Hematopoietic multipotent progenitor cell treated with erythropoietin and hydrocortisone succinate and interleukin-3 and kit ligand, for 4 days (in vitro differentiated cells): ENCODE measurements around the gene HK1.
"Not testable (repeated sequence)": the region's sequence is repeated elsewhere in the genome, so short reads cannot be mapped to it uniquely, and the experiment has no call there.

Experiments used
- DNase-seq: peaks from one replicate; pipeline ENCODE4 v3.0.0-alpha.2; 2015

Gene HK1

GRCh38 chr10:69259547-69260243 is 18.6 kb upstream of the HK1 start:
- no peak for DNase-seq

- DNase-seq = no peak
Observed at GRCh38 chr10:69261184-69261583, 17.1 kb upstream of the HK1 start.

DNA sequence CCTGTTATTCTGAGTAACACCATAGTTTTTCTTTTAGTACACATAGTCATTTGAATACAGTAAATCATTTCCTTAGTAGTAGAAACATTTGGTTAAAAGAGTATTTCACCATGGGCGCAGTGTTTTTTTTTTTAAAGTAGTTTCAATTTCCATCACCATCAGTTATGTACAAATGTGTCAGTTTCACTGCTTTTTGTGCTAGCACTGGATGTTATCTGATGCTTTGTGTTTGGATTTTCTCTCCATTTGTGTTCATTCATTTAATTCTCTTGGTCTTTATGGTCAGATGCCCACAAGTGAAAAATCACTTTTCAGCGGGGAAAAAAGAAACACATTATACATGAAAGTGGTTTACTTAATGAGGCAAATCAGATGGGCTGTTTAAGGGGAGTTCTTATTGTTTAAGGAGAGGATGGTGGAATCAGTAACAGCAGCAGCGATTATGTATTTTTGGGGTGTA is 16.0 kb upstream of the HK1 start:
- no peak for DNase-seq

DNA sequence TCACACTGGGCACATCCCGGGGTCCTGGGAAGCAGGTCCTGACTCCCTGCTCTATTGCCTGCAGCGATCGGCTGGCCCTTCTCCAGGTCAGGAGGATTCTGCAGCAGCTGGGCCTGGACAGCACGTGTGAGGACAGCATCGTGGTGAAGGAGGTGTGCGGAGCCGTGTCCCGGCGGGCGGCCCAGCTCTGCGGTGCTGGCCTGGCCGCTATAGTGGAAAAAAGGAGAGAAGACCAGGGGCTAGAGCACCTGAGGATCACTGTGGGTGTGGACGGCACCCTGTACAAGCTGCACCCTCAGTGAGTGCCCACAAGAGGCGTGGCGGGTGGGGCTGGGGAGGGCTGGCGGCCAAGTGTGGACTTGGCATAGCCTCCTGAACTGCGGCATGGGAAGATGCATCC is 12.8 kb upstream of the HK1 start:
- DNase-seq = no peak

DNA sequence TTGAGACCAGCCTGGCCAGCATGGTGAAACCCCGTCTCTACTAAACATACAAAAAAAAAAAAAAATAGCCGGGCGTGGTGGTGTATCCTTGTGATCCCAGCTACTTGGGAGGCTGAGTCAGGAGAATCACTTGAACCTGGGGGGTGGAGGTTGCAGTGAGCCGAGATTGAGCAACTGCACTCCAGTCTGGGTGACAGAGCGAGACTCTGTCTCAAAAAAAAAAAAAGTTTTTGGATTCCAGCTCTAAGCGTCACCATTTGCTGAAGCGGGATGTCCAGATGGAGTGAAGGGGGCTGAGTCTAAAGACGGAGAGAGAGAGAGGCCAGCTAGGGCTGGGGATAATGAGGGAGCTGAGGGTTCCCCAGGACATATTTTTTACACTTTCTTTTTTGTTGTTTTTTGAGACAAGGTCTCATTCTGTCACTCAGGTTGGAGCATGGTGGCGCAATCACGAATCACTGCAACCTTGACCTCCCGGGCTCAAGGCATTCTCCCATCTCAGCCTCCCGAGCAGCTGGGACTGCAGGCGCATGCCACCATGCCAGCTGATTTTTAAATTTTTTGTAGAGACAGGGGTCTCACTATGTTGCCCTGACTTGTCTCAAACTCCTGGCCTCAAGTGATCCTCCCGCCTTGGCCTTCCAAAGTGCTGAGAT is 9.4 kb upstream of the HK1 start:
- DNase-seq = no peak

DNA sequence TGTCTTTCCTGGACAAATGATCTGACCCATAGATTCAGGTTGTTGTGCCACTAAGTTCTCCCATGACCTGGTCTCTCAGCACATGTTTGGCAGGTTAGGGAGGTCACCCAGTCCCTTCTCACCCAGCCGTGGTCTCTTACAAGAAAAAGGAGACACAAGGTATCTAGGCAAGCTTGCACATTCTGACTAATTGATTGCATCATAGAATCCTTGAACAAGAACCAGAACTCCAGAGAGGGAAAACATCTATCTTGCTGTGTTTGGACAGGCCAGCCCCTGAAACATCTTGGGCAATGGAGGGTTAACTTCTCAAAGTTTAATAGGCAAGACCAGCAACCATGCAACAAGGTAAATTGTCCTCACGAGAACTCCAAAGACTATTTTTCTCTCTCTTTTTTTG is 8.5 kb upstream of the HK1 start:
- no peak for DNase-seq

DNA sequence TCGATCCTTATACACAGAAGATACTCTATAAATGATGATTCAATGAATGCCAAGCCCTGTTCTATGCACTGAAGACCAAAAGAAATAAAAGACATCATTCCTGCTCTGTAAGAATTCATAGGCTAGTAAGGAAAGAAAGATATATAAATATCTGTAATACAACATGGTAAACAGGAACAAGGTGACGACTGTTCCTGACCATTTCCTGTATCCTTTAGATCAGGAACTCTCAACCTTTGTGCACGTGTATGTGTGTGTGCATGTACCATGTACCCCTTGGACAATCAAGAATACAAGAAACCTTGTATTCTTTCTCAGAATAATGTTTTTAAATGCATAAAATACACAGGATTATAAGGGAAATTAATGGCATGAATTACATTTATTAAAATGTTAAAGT is 7.3 kb upstream of the HK1 start:
- no peak for DNase-seq

DNA sequence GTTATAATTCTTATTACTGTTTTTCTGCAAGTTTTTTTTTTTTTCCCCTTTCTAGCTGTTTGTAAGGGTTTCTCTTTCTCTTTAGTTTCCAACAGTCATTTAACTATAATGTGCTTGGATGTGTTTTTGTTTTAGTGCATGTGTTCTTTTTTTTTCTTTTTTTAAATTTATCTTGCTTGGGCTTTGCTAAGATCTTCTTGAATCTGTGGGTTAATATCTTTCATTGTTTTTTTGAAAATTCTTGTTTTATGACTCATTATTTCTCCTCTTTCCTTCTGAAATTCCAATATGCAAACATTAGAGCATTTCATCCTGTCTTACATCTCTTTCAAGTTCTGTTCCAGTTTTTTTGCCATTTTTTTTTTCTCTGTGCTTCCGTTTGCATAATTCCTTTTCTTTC is 5.7 kb upstream of the HK1 start:
- DNase-seq = no peak

DNA sequence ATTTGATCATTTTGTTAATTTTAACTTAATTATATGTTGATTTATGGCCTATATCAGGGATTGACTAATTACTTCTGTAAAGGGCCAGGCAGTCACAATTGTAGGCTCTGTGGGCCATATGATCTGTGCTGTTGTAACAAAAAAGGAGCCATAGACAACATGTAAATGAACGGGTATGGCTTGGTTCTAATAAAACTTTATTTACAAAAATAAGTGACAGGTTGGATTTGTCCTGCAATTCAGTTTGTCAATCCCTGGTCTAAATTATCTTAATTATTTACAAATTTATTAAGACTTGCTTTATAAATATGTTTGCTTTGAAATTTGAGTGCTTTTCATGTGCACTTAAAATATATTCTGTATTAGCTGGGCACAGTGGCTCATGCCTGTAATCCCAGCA is 2.9 kb upstream of the HK1 start:
- DNase-seq = no peak

DNA sequence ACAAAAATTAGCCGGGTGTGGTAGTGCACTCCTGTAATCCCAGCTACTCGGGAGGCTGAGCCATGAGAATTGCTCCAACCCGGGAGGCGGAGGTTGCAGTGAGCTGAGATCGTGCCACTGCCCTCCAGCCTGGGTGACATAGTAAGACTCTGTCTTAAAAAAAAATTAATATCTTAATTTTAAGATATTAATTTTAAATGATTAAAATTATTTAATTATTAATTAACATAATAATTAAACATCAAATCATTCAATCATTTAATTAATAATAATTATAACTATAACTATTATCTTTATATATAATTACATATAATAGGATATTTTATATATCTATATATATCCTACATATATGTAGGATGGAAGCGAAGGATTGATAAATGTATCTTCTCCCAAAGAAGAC is 1.8 kb upstream of the HK1 start:
- DNase-seq = no peak

DNA sequence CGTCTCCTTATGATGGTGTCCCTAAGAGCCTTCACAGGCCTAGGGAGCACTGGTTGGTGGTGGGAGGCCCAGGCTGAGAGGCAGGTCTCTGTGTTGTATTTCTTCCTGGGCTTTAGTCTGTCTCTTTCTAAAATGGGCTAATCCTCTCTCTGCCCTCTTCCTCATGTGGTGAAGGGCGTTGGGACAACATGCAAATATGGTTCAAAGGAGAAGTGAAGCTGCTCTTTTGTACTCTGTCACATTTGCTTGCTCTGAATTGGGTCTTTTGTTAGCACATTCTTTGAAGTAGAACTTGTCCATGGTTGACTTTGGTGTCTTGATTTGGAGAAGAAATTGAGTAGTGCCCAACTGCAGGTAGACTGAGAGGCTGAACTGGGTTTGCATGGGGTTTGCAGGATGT is 814 bp downstream of the HK1 start:
- no peak for DNase-seq

- DNase-seq = no peak
Observed at GRCh38 chr10:69281507-69282413, 3.5 kb downstream of the HK1 start.

DNA sequence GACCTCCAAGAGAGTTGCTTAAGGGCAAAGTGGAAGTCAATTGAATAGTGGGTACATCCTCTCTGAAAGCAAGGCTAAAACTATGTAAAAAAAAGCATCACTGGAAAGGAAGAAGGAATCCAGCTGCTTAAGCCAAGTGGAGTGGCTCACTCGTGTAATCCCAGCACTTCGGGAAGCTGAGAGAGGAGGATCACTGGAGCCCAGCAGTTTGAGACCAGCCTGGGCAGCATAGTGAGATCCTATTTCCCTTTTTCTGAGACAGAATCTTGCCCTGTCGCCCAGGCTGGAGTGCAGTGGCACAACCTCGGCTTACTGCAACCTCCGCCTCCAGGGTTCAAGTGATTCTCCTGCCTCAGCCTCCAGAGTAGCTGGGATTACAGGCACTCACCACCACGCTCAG is 6.1 kb downstream of the HK1 start:
- DNase-seq = not testable (repeated sequence)

- no peak for DNase-seq
Observed at GRCh38 chr10:69285699-69286098, 7.4 kb downstream of the HK1 start.

- DNase-seq = no peak
Observed at GRCh38 chr10:69287181-69287580, 8.9 kb downstream of the HK1 start.

GRCh38 chr10:69290993-69291392 is 12.7 kb downstream of the HK1 start:
- DNase-seq = no peak

DNA sequence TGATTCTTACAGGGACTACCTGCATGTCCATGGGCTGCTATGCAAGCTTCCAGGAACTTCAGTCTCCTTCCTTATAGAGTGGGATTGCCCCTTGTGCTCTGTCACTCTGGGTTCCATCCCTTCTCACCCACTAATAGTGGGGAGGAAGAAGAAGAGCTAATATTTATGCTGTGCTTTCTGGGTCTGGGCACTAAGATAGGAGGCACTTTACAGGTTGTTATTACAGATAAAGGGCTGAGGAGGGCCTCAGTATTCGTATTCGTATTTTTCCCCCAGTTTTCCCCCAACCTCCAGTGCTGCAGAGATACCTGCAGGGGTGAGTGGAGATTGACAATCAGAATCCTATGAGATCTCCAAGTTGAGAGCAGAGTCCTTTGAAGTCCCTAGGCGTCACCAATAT is 14.2 kb downstream of the HK1 start:
- peak; percentile 48 for DNase-seq

- no peak for DNase-seq
Observed at GRCh38 chr10:69295027-69295636, 16.8 kb downstream of the HK1 start.

DNA sequence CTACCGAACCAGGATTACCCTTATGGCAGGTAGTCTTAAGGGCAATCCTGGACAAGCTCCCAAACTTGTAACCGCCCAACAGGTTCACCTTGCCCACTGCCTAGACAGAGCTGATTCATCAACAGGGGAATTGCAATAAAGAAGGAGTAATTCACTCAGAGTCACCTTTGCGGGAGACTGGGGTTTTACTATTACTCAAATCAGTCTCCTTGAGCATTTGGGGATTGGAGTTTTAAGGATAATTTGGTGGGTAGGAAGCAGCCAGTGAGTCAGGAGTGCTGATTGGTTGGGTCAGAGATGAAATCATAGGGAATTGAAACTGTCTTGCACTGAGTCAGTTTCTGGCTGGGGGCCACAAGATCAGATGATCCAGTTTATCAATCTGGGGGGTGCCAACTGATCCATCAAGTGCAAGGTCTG is 25.3 kb downstream of the HK1 start:
- DNase-seq = no peak

GRCh38 chr10:69306421-69306820 is 28.1 kb downstream of the HK1 start:
- DNase-seq = no peak

- no peak for DNase-seq
Observed at GRCh38 chr10:69307434-69307833, 29.1 kb downstream of the HK1 start.

GRCh38 chr10:69308304-69308703 is 30.0 kb downstream of the HK1 start:
- DNase-seq = not testable (repeated sequence)

DNA sequence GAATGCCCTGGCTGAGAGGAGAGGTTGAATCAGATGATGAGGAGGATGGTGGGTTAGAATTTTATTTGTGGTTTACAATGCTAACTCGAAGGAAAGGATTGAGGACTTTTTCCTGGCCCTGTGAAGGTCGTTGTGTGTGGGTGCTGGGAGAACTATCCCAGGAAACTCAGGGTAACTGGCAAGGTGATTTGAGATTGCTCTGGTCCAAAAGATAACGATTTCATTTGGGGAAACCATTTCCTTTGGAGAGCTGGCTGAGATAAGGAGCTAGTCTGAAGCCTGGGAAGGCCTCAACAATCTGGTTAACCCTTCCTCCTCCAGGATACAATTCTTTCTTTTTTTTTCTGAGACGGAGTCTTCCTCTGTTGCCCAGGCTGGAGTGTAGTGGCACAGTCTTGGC is 33.0 kb downstream of the HK1 start:
- DNase-seq = no peak
